ENCODE measurements around the gene ESD.

Gene ESD

GRCh38 chr13:46749951-46750350 lies 47.0 kb downstream of the ESD start:
- no peak overlapping the region for H3K18ac ChIP-seq (ENCODE audit: low read length)
- no peak overlapping the region for H3K9ac ChIP-seq (ENCODE audit: low read length)
- H3K4me3 ChIP-seq (ENCODE audit: low read length), result no peak overlapping the region
- no peak overlapping the region for H2BK120ac ChIP-seq (ENCODE audit: low read depth, low read length)
- H2BK5ac ChIP-seq (ENCODE audit: low read length), result no peak overlapping the region
- H3K23ac ChIP-seq (ENCODE audit: low read length), result no peak overlapping the region
- no peaks in the 10 kb centered on the region for H3K79me2 ChIP-seq (ENCODE audit: control insufficient read depth, insufficient read depth, low read length)
- H3K4me2 ChIP-seq (ENCODE audit: low read length), result no peak overlapping the region
- no peak overlapping the region for H3K4ac ChIP-seq (ENCODE audit: low read depth, low read length)
- no peak for DNase-seq
- H3K79me1 ChIP-seq (ENCODE audit: low read length), result no peaks in the 10 kb centered on the region
- H4K5ac ChIP-seq (ENCODE audit: low read length), result no peak overlapping the region
- no peaks in the 10 kb centered on the region for H3K4me1 ChIP-seq (ENCODE audit: control insufficient read depth, low read depth, low read length)
- no peak overlapping the region for H3K56ac ChIP-seq (ENCODE audit: low read length)
- no peak overlapping the region for H2BK15ac ChIP-seq (replicated peaks; ENCODE audit: low read depth)
- no peak overlapping the region for H4K8ac ChIP-seq (ENCODE audit: low read depth, low read length)
- no CpG with 5 or more reads among the region's 2 CpGs for WGBS (ENCODE audit: extremely low coverage, insufficient coverage, low lambda C conversion rate)
- no peak overlapping the region for H3K27ac ChIP-seq (ENCODE audit: low read depth, low read length)
- no peaks in the 10 kb centered on the region for H3K36me3 ChIP-seq (ENCODE audit: control insufficient read depth, insufficient read depth, low read length)
- H3K27me3 ChIP-seq (ENCODE audit: insufficient read depth, low read length, poor library complexity), result no peaks in the 10 kb centered on the region
- H2AK5ac ChIP-seq (ENCODE audit: low read length), result no peak overlapping the region

DNA sequence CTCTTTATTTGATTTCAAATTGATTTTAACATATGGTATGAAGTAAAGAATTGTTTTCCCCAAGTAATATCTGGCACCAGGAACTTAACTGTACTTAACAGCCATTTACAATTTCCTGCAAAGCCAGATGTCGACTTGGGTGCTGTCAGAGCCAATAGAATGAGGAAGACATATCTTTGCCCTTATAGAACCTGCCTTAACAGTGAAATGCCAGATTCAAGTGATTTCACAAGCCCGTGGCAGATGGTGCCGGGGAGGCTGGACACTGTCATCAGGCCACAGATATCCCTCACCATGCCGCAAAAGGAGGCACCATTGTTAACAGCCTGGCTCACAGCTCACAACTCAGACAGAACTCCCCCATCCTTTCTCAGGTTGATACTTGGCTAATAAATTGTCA lies 48.7 kb downstream of the ESD start:
- Histone ChIP-seq H2AK5ac (ENCODE audit: low read length) (no peak overlapping the region), H3K9ac (ENCODE audit: low read length) (no peak overlapping the region), H2BK15ac (replicated peaks; ENCODE audit: low read depth) (no peak overlapping the region), H3K23ac (ENCODE audit: low read length) (no peak overlapping the region), H3K79me2 (ENCODE audit: control insufficient read depth, insufficient read depth, low read length) (no peaks in the 10 kb centered on the region), H3K79me1 (ENCODE audit: low read length) (no peaks in the 10 kb centered on the region), H2BK5ac (ENCODE audit: low read length) (no peak overlapping the region), H2BK120ac (ENCODE audit: low read depth, low read length) (no peak overlapping the region), H4K5ac (ENCODE audit: low read length) (no peak overlapping the region), H3K27me3 (ENCODE audit: insufficient read depth, low read length, poor library complexity) (no peaks in the 10 kb centered on the region), H3K27ac (ENCODE audit: low read depth, low read length) (no peak overlapping the region), H3K4ac (ENCODE audit: low read depth, low read length) (no peak overlapping the region), H3K56ac (ENCODE audit: low read length) (no peak overlapping the region), H3K4me2 (ENCODE audit: low read length) (no peak overlapping the region), H3K36me3 (ENCODE audit: control insufficient read depth, insufficient read depth, low read length) (no peaks in the 10 kb centered on the region), H4K8ac (ENCODE audit: low read depth, low read length) (no peak overlapping the region), H3K18ac (ENCODE audit: low read length) (no peak overlapping the region), H3K4me1 (ENCODE audit: control insufficient read depth, low read depth, low read length) (no peaks in the 10 kb centered on the region), H3K4me3 (ENCODE audit: low read length) (no peak overlapping the region)
- no CpG with 5 or more reads among the region's 4 CpGs for WGBS (ENCODE audit: extremely low coverage, insufficient coverage, low lambda C conversion rate)
- DNase-seq, result peak; percentile 20

GRCh38 chr13:46747031-46747820 lies 49.7 kb downstream of the ESD start:
- Histone ChIP-seq H3K4ac (ENCODE audit: low read depth, low read length) (no peak overlapping the region), H2BK120ac (ENCODE audit: low read depth, low read length) (no peak overlapping the region), H3K27ac (ENCODE audit: low read depth, low read length) (no peak overlapping the region), H4K5ac (ENCODE audit: low read length) (no peak overlapping the region), H2AK5ac (ENCODE audit: low read length) (no peak overlapping the region), H3K79me2 (ENCODE audit: control insufficient read depth, insufficient read depth, low read length) (no peaks in the 10 kb centered on the region), H2BK15ac (replicated peaks; ENCODE audit: low read depth) (no peak overlapping the region), H3K27me3 (ENCODE audit: insufficient read depth, low read length, poor library complexity) (no peaks in the 10 kb centered on the region), H3K56ac (ENCODE audit: low read length) (no peak overlapping the region), H3K36me3 (ENCODE audit: control insufficient read depth, insufficient read depth, low read length) (no peaks in the 10 kb centered on the region), H2BK5ac (ENCODE audit: low read length) (no peak overlapping the region), H3K18ac (ENCODE audit: low read length) (no peak overlapping the region), H3K23ac (ENCODE audit: low read length) (no peak overlapping the region), H3K9ac (ENCODE audit: low read length) (no peak overlapping the region), H3K79me1 (ENCODE audit: low read length) (no peaks in the 10 kb centered on the region), H3K4me2 (ENCODE audit: low read length) (no peak overlapping the region), H4K8ac (ENCODE audit: low read depth, low read length) (no peak overlapping the region), H3K4me3 (ENCODE audit: low read length) (no peak overlapping the region), H3K4me1 (ENCODE audit: control insufficient read depth, low read depth, low read length) (no peaks in the 10 kb centered on the region)
- WGBS (ENCODE audit: extremely low coverage, insufficient coverage, low lambda C conversion rate), result no CpG with 5 or more reads among the region's 8 CpGs
- DNase-seq, result no peak

- WGBS (ENCODE audit: extremely low coverage, insufficient coverage, low lambda C conversion rate), result no CpG with 5 or more reads among the region's 4 CpGs
- no peak overlapping the region for H3K4me3 ChIP-seq (ENCODE audit: low read length)
Measured at GRCh38 chr13:46745706-46746105, 51.3 kb downstream of the ESD start.

DNA sequence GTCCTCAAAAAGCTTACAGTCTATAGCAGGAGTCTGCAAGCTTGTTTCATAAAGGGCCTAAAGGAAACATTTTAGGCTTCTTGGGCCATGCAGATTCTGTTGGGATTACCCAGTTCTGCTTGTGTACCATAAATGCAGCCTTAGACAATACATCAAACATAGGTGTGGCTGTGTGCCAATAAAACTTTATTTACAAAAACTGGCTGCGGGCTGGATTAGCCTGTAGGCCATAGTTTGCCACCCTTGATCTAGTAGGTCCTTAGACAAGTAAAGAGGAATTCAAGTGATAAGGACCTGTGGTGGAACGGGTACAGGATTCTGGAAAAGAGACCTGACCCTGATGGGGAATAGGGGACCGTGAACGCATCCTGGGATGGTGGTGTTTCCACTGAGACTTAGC lies 51.9 kb downstream of the ESD start:
- Histone ChIP-seq H3K27ac (ENCODE audit: low read depth, low read length) (no peak overlapping the region), H2BK5ac (ENCODE audit: low read length) (no peak overlapping the region), H4K8ac (ENCODE audit: low read depth, low read length) (no peak overlapping the region), H3K79me2 (ENCODE audit: control insufficient read depth, insufficient read depth, low read length) (no peaks in the 10 kb centered on the region), H2BK15ac (replicated peaks; ENCODE audit: low read depth) (no peak overlapping the region), H3K4me2 (ENCODE audit: low read length) (no peak overlapping the region), H4K5ac (ENCODE audit: low read length) (no peak overlapping the region), H2BK120ac (ENCODE audit: low read depth, low read length) (no peak overlapping the region), H3K23ac (ENCODE audit: low read length) (no peak overlapping the region), H3K27me3 (ENCODE audit: insufficient read depth, low read length, poor library complexity) (no peaks in the 10 kb centered on the region), H3K4me1 (ENCODE audit: control insufficient read depth, low read depth, low read length) (no peaks in the 10 kb centered on the region), H3K56ac (ENCODE audit: low read length) (no peak overlapping the region), H3K4ac (ENCODE audit: low read depth, low read length) (no peak overlapping the region), H3K18ac (ENCODE audit: low read length) (no peak overlapping the region), H3K36me3 (ENCODE audit: control insufficient read depth, insufficient read depth, low read length) (no peaks in the 10 kb centered on the region), H3K9ac (ENCODE audit: low read length) (no peak overlapping the region), H3K79me1 (ENCODE audit: low read length) (no peaks in the 10 kb centered on the region), H3K4me3 (ENCODE audit: low read length) (no peak overlapping the region), H2AK5ac (ENCODE audit: low read length) (no peak overlapping the region)
- no peak for DNase-seq
- WGBS (ENCODE audit: extremely low coverage, insufficient coverage, low lambda C conversion rate), result no CpG with 5 or more reads among the region's 4 CpGs

More at GRCh38 chr13:46745706-46746105, 51.3 kb downstream of the ESD start:
- no peaks in the 10 kb centered on the region for H3K79me1 ChIP-seq (ENCODE audit: low read length)
- H4K8ac ChIP-seq (ENCODE audit: low read depth, low read length), result no peak overlapping the region
- no peak overlapping the region for H3K18ac ChIP-seq (ENCODE audit: low read length)
- no peaks in the 10 kb centered on the region for H3K79me2 ChIP-seq (ENCODE audit: control insufficient read depth, insufficient read depth, low read length)
- no peak overlapping the region for H3K27ac ChIP-seq (ENCODE audit: low read depth, low read length)
- no peaks in the 10 kb centered on the region for H3K4me1 ChIP-seq (ENCODE audit: control insufficient read depth, low read depth, low read length)
- no peak overlapping the region for H2AK5ac ChIP-seq (ENCODE audit: low read length)
- H3K4ac ChIP-seq (ENCODE audit: low read depth, low read length), result no peak overlapping the region
- H2BK5ac ChIP-seq (ENCODE audit: low read length), result no peak overlapping the region
- H3K27me3 ChIP-seq (ENCODE audit: insufficient read depth, low read length, poor library complexity), result no peaks in the 10 kb centered on the region
- no peak overlapping the region for H3K23ac ChIP-seq (ENCODE audit: low read length)
- no peak overlapping the region for H4K5ac ChIP-seq (ENCODE audit: low read length)
- no peak overlapping the region for H3K9ac ChIP-seq (ENCODE audit: low read length)
- DNase-seq, result no peak
- no peak overlapping the region for H2BK120ac ChIP-seq (ENCODE audit: low read depth, low read length)
- no peak overlapping the region for H3K56ac ChIP-seq (ENCODE audit: low read length)
- no peaks in the 10 kb centered on the region for H3K36me3 ChIP-seq (ENCODE audit: control insufficient read depth, insufficient read depth, low read length)
- no peak overlapping the region for H2BK15ac ChIP-seq (replicated peaks; ENCODE audit: low read depth)
- H3K4me2 ChIP-seq (ENCODE audit: low read length), result no peak overlapping the region

DNA sequence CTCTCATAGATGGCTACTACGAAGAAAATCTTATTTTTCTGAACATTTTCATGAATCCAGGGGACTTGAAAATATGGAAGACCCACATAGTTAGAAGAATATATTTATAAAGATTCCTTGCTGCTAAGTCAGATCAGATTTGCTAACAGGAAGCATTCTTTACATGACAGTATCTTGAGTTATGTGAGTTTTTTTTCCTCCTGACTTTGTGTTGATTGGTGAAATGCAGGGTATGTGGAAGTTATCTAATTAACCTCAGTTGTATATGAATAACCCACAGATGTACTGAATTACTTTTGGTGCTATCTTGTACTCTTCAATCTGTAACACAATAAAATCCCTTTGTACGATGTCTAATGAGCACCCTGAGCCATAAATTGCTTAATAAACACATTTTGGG lies 53.8 kb downstream of the ESD start:
- no peak overlapping the region for H2BK15ac ChIP-seq (replicated peaks; ENCODE audit: low read depth)
- H3K4me1 ChIP-seq (ENCODE audit: control insufficient read depth, low read depth, low read length), result no peaks in the 10 kb centered on the region
- no peak overlapping the region for H3K4me3 ChIP-seq (ENCODE audit: low read length)
- no peak overlapping the region for H3K23ac ChIP-seq (ENCODE audit: low read length)
- DNase-seq, result no peak
- no peak overlapping the region for H3K56ac ChIP-seq (ENCODE audit: low read length)
- H3K79me2 ChIP-seq (ENCODE audit: control insufficient read depth, insufficient read depth, low read length), result no peaks in the 10 kb centered on the region
- no CpG with 5 or more reads among the region's 2 CpGs for WGBS (ENCODE audit: extremely low coverage, insufficient coverage, low lambda C conversion rate)
- no peak overlapping the region for H3K4me2 ChIP-seq (ENCODE audit: low read length)
- H2AK5ac ChIP-seq (ENCODE audit: low read length), result no peak overlapping the region
- H3K27me3 ChIP-seq (ENCODE audit: insufficient read depth, low read length, poor library complexity), result no peaks in the 10 kb centered on the region
- no peak overlapping the region for H4K5ac ChIP-seq (ENCODE audit: low read length)
- H3K4ac ChIP-seq (ENCODE audit: low read depth, low read length), result no peak overlapping the region
- no peak overlapping the region for H3K9ac ChIP-seq (ENCODE audit: low read length)
- no peaks in the 10 kb centered on the region for H3K79me1 ChIP-seq (ENCODE audit: low read length)
- no peak overlapping the region for H2BK5ac ChIP-seq (ENCODE audit: low read length)
- no peak overlapping the region for H4K8ac ChIP-seq (ENCODE audit: low read depth, low read length)
- no peak overlapping the region for H3K18ac ChIP-seq (ENCODE audit: low read length)
- H3K27ac ChIP-seq (ENCODE audit: low read depth, low read length), result no peak overlapping the region
- H3K36me3 ChIP-seq (ENCODE audit: control insufficient read depth, insufficient read depth, low read length), result no peaks in the 10 kb centered on the region
- no peak overlapping the region for H2BK120ac ChIP-seq (ENCODE audit: low read depth, low read length)

All from mesendoderm (in vitro differentiated cells).